SK-N-SH (cell line): ENCODE data around the gene XPR1. TPM values are rescaled to one million over a fixed set of nuclear protein-coding genes. Genes with fewer than 3 reads are reported as not detected.

ENCODE experiments used
- CTCF ChIA-PET: fragments of 300-600, 350-600 bp; formaldehyde crosslinking; extraction: SDS; loops from one replicate; lab custom pipeline; 2021; lab: Yijun Ruan, JAX
- POLR2A ChIA-PET: fragments of 350-600 bp; sonication (Branson Sonifier 250); formaldehyde crosslinking; extraction: SDS; loops from one replicate; lab custom pipeline; 2020; ENCODE audit warnings: antibody characterized with exemption, inconsistent platforms; lab: Yijun Ruan, JAX
- DNase-seq: peaks from one replicate; pipeline ENCODE4 v3.0.0; 2012
- H2AFZ ChIP-seq: fragments of 200-600 bp; sonication (generic); 2 replicates; pipeline ENCODE4 v1.8.1; 2016; ENCODE audit warnings: antibody characterized with exemption, mild to moderate bottlenecking, low read depth
- H3F3A ChIP-seq: fragments of 200-600 bp; sonication (generic); replicated peaks from 2 replicates; pipeline ENCODE3; 2016; ENCODE audit warnings: antibody characterized with exemption, mild to moderate bottlenecking; ENCODE audit not compliant: insufficient read depth
- H3K27ac ChIP-seq, 2 experiments: fragments of 200-500 bp in 1 of 2; fragments of 200-600 bp in 1 of 2; sonication (Bioruptor generic) in 1 of 2; sonication (generic), shearing (Covaris generic) in 1 of 2; 2 replicates each; pipeline versions ENCODE4 v1.5.1 to v1.6.1; 2014 to 2016; ENCODE audit warnings: low read depth in 2 of 2, inconsistent platforms in 1 of 2, low read length in 1 of 2, mild to moderate bottlenecking in 1 of 2, mixed read lengths in 1 of 2
- H3K27me3 ChIP-seq: fragments of 200-600 bp; sonication (generic), shearing (Covaris generic); 2 replicates; pipeline ENCODE4 v1.6.1; 2016; ENCODE audit warnings: mixed run types; ENCODE audit not compliant: insufficient read depth
- H3K36me3 ChIP-seq, 2 experiments: fragments of 200-500 bp in 1 of 2; fragments of 200-600 bp in 1 of 2; sonication (Bioruptor generic) in 1 of 2; sonication (generic) in 1 of 2; replicated peaks in 1 of 2; 2 replicates each; pipeline versions ENCODE3 to v1.5.1; 2014 to 2016; ENCODE audit warnings: low read length in 1 of 2, mild to moderate bottlenecking in 1 of 2; ENCODE audit not compliant: insufficient read depth in 2 of 2, control insufficient read depth in 1 of 2
- H3K4me1 ChIP-seq, 2 experiments: fragments of 200-500 bp in 1 of 2; fragments of 200-600 bp in 1 of 2; sonication (Bioruptor generic) in 1 of 2; sonication (generic), shearing (Covaris generic) in 1 of 2; 2 replicates each; pipeline versions ENCODE4 v1.5.1 to v1.6.1; 2014 to 2016; ENCODE audit warnings: low read depth in 1 of 2, low read length in 1 of 2, mixed run types in 1 of 2; ENCODE audit not compliant: insufficient read depth in 2 of 2, control insufficient read depth in 1 of 2
- H3K4me2 ChIP-seq: fragments of 200-600 bp; sonication (generic), shearing (Covaris generic); 2 replicates; pipeline ENCODE4 v1.6.1; 2017; ENCODE audit warnings: mixed run types
- H3K4me3 ChIP-seq, 2 experiments: fragments of 200-500 bp in 1 of 2; fragments of 200-600 bp in 1 of 2; sonication (Bioruptor generic) in 1 of 2; sonication (generic), shearing (Covaris generic) in 1 of 2; 2 replicates each; pipeline versions ENCODE4 v1.5.1 to v1.8.1; 2014 to 2016; ENCODE audit warnings: low read depth in 2 of 2, inconsistent platforms in 1 of 2, low read length in 1 of 2, mild to moderate bottlenecking in 1 of 2, mixed read lengths in 1 of 2, moderate library complexity in 1 of 2
- H3K79me2 ChIP-seq: fragments of 200-600 bp; sonication (generic); 2 replicates; pipeline ENCODE4 v1.8.1; 2017; ENCODE audit warnings: mild to moderate bottlenecking; ENCODE audit not compliant: insufficient read depth
- H3K9ac ChIP-seq: fragments of 200-600 bp; sonication (generic); 2 replicates; pipeline ENCODE4 v1.6.1; 2017; ENCODE audit warnings: mixed run types
- H3K9me2 ChIP-seq: fragments of 200-600 bp; sonication (generic); 2 replicates; pipeline ENCODE4 v1.6.1; 2017; ENCODE audit warnings: mixed run types
- H3K9me3 ChIP-seq: fragments of 200-600 bp; sonication (generic); 2 replicates; pipeline ENCODE4 v1.6.1; 2017; ENCODE audit warnings: mixed run types, mild to moderate bottlenecking, moderate library complexity
- H4K20me1 ChIP-seq: fragments of 200-600 bp; sonication (generic); 2 replicates; pipeline ENCODE4 v1.6.1; 2017; ENCODE audit warnings: mild to moderate bottlenecking, mixed run types; ENCODE audit not compliant: insufficient read depth
- FOSL2 ChIP-seq: IDR thresholded peaks from 2 replicates; pipeline ENCODE4 v1.4.0; 2012; ENCODE audit warnings: low read depth, mild to moderate bottlenecking, moderate library complexity, borderline replicate concordance
- FOXJ3 ChIP-seq: sonication (generic); formaldehyde crosslinking; IDR thresholded peaks from 2 replicates; pipeline ENCODE4 v1.5.1; 2020; ENCODE audit warnings: mild to moderate bottlenecking, missing genetic modification reagents
- GATA2 ChIP-seq: sonication (generic); formaldehyde crosslinking; IDR thresholded peaks from 2 replicates; pipeline ENCODE4 v1.5.0; 2020; ENCODE audit warnings: mild to moderate bottlenecking, missing genetic modification reagents
- MAX ChIP-seq: IDR thresholded peaks from 2 replicates; pipeline ENCODE4 v1.4.0; 2012; ENCODE audit warnings: low read depth
- RCOR1 ChIP-seq: fragments of 150-350 bp; IDR thresholded peaks from 2 replicates; pipeline ENCODE4 v1.6.1; 2017; ENCODE audit warnings: antibody characterized with exemption, low read length
- USF1 ChIP-seq: IDR thresholded peaks from 2 replicates; pipeline ENCODE4 v1.4.0; 2012; ENCODE audit warnings: low read depth, borderline replicate concordance
- USF2 ChIP-seq: fragments of 150-350 bp; IDR thresholded peaks from 2 replicates; pipeline ENCODE4 v1.6.1; 2017; ENCODE audit warnings: antibody characterized with exemption, low read length, low read depth, borderline replicate concordance
- YY1 ChIP-seq: IDR thresholded peaks from 2 replicates; pipeline ENCODE4 v1.4.0; 2012; ENCODE audit warnings: low read depth, mild to moderate bottlenecking
- polyA plus RNA-seq, 3 experiments: library from polyadenylated mRNA; depleted of rRNA; stranded (reverse); fragments of >200 nt; gene quantifications; 2 replicates each; pipeline ENCODE4 v1.2.3, GENCODE V29; 2012
- TF ChIP-seq, protein P1 (sequence below): IDR thresholded peaks from 2 replicates; pipeline ENCODE4 v1.6.1; 2012; ENCODE audit warnings: mild to moderate bottlenecking, low read depth, low read length, moderate library complexity
- TF ChIP-seq, protein P2 (sequence below): fragments of 200-600 bp; sonication (generic); IDR thresholded peaks from 2 replicates; pipeline ENCODE4 v1.6.1; 2017; ENCODE audit warnings: antibody characterized with exemption, mild to moderate bottlenecking, moderate library complexity

Gene XPR1
- polyA plus RNA-seq, 1 of the 3 experiments (the other 2 are of a cell fraction) = 7.9 TPM

GRCh38 chr1:180805316-180805715 lies 173.5 kb downstream of the XPR1 start:
- H3K4me1 ChIP-seq = no peaks in the 10 kb centered on the region
- H3F3A ChIP-seq = no peaks in the 10 kb centered on the region
- ChIA-PET CTCF (interaction anchor here (2.2 kb wide), 1 partner anchor 15 kb away, joined by 4 read pairs; no protein-coding TSS in a partner anchor), POLR2A (no interaction called here)
- no peak overlapping the region for H2AFZ ChIP-seq
- TF ChIP-seq, protein P1, sequence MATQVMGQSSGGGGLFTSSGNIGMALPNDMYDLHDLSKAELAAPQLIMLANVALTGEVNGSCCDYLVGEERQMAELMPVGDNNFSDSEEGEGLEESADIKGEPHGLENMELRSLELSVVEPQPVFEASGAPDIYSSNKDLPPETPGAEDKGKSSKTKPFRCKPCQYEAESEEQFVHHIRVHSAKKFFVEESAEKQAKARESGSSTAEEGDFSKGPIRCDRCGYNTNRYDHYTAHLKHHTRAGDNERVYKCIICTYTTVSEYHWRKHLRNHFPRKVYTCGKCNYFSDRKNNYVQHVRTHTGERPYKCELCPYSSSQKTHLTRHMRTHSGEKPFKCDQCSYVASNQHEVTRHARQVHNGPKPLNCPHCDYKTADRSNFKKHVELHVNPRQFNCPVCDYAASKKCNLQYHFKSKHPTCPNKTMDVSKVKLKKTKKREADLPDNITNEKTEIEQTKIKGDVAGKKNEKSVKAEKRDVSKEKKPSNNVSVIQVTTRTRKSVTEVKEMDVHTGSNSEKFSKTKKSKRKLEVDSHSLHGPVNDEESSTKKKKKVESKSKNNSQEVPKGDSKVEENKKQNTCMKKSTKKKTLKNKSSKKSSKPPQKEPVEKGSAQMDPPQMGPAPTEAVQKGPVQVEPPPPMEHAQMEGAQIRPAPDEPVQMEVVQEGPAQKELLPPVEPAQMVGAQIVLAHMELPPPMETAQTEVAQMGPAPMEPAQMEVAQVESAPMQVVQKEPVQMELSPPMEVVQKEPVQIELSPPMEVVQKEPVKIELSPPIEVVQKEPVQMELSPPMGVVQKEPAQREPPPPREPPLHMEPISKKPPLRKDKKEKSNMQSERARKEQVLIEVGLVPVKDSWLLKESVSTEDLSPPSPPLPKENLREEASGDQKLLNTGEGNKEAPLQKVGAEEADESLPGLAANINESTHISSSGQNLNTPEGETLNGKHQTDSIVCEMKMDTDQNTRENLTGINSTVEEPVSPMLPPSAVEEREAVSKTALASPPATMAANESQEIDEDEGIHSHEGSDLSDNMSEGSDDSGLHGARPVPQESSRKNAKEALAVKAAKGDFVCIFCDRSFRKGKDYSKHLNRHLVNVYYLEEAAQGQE = no peak
- TF ChIP-seq FOXJ3 (CRISPR knock-in tag) (no peak), GATA2 (CRISPR knock-in tag) (no peak), YY1 (no peak), USF1 (no peak), USF2 (no peak), FOSL2 (no peak), MAX (no peak), RCOR1 (no peak)
- TF ChIP-seq, protein P2, sequence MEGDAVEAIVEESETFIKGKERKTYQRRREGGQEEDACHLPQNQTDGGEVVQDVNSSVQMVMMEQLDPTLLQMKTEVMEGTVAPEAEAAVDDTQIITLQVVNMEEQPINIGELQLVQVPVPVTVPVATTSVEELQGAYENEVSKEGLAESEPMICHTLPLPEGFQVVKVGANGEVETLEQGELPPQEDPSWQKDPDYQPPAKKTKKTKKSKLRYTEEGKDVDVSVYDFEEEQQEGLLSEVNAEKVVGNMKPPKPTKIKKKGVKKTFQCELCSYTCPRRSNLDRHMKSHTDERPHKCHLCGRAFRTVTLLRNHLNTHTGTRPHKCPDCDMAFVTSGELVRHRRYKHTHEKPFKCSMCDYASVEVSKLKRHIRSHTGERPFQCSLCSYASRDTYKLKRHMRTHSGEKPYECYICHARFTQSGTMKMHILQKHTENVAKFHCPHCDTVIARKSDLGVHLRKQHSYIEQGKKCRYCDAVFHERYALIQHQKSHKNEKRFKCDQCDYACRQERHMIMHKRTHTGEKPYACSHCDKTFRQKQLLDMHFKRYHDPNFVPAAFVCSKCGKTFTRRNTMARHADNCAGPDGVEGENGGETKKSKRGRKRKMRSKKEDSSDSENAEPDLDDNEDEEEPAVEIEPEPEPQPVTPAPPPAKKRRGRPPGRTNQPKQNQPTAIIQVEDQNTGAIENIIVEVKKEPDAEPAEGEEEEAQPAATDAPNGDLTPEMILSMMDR = no peak
- peaks cover 22 to 39% of the 10 kb centered on the region in 2 experiments for H3K36me3 ChIP-seq
- H3K4me3 ChIP-seq = no peak overlapping the region
- no peak for DNase-seq
- no peak overlapping the region for H3K27ac ChIP-seq
- no peaks in the 10 kb centered on the region for H3K27me3 ChIP-seq
- H4K20me1 ChIP-seq = no peaks in the 10 kb centered on the region
- H3K4me2 ChIP-seq = no peak overlapping the region
- H3K9me2 ChIP-seq = no peaks in the 10 kb centered on the region
- no peaks in the 10 kb centered on the region for H3K9me3 ChIP-seq
- no peaks in the 10 kb centered on the region for H3K79me2 ChIP-seq
- H3K9ac ChIP-seq = no peak overlapping the region
